ENCODE results near the gene PRDX5. TPM values are rescaled to one million over a fixed set of nuclear protein-coding genes. Genes with fewer than 3 reads are reported as not detected.
A peak's percentile ranks its signal among the peaks of the same experiment; 100 is the strongest.

Gene PRDX5
- total and polyA plus RNA-seq, 8 donors, result 59.0 to 245 (median 88.6) TPM

GRCh38 chr11:64358907-64359711, 41.2 kb downstream of the PRDX5 start, which contains the start of gene RPS6KA4:
Gene RPS6KA4 (plus strand): TSS chr11:64359162. CDS start chr11:64359236, 74 bp downstream.
- H3K27ac ChIP-seq, result peak within 1 kb of the TSS; percentile 43 to 80 (median 64)
- FAIRE-seq (no peak), DNase-seq (peak; percentile 51 to 87 (median 68)), ATAC-seq (peak; percentile 76 to 87 (median 80))
- 1% methylated on average over 59 to 70 of the region's 70 CpGs for WGBS, 2 donors
- H3K27me3 ChIP-seq, result no peaks in the 10 kb centered on the region
- TF ChIP-seq CTCF (IDR thresholded peaks at IDR 0.05), result no peak
- H3K4me3 ChIP-seq, result peak within 1 kb of the TSS; percentile 60 to 87 (median 82)
- intact Hi-C loops (cut with DNase I), result no loop called here
- H3K36me3 ChIP-seq, result peaks cover 0 to 14% (median 0%) of the 10 kb centered on the region in 3 donors
- H3K4me1 ChIP-seq, result peaks cover 8 to 26% (median 10%) of the 10 kb centered on the region in 3 donors
- no peaks in the 10 kb centered on the region for H3K9me3 ChIP-seq

- Histone ChIP-seq H3K9me3 (no peaks in the 10 kb centered on the region), H3K36me3 (peaks cover 0 to 14% (median 0%) of the 10 kb centered on the region in 3 donors), H3K4me3 (peak overlapping the region; percentile 60 to 87 (median 82)), H3K27me3 (no peaks in the 10 kb centered on the region), H3K27ac (no peak overlapping the region), H3K4me1 (peaks cover 8 to 26% (median 10%) of the 10 kb centered on the region in 3 donors)
- ATAC-seq (peak in 1 of 4 donors; percentile 1), DNase-seq (peak in 2 of 6 donors; percentile 26 to 52), FAIRE-seq (no peak)
- WGBS, 2 donors, result 66 to 74% methylated on average over 38 of the region's 38 CpGs
- intact Hi-C loops (cut with DNase I), result no loop called here
- TF ChIP-seq CTCF (IDR thresholded peaks at IDR 0.05), result no peak
These were observed 42.0 kb downstream of the PRDX5 start for GRCh38 chr11:64359712-64360445.

- H3K27ac ChIP-seq, result no peak overlapping the region
- 81 to 84% methylated on average over 13 of the region's 13 CpGs for WGBS, 2 donors
- H3K4me1 ChIP-seq, result peaks cover 8 to 24% (median 10%) of the 10 kb centered on the region in 3 donors
- no peaks in the 10 kb centered on the region for H3K27me3 ChIP-seq
- TF ChIP-seq CTCF (IDR thresholded peaks at IDR 0.05), result no peak
- H3K9me3 ChIP-seq, result no peaks in the 10 kb centered on the region
- H3K4me3 ChIP-seq, result peak overlapping the region in 1 of 4 donors; percentile 84
- peak in 2 of 6 donors; percentile 19 to 23 for DNase-seq
- FAIRE-seq, result no peak
- peaks cover 0 to 19% (median 0%) of the 10 kb centered on the region in 3 donors for H3K36me3 ChIP-seq
- ATAC-seq, result no peak
- intact Hi-C loops (cut with DNase I), result no loop called here
These were observed 42.6 kb downstream of the PRDX5 start for GRCh38 chr11:64360448-64360921.

GRCh38 chr11:64361659-64362058, 43.7 kb downstream of the PRDX5 start:
- H3K36me3 ChIP-seq, result peaks cover 0 to 21% (median 3%) of the 10 kb centered on the region in 3 donors
- ATAC-seq (no peak), DNase-seq (no peak), FAIRE-seq (no peak)
- TF ChIP-seq CTCF (IDR thresholded peaks at IDR 0.05), result no peak
- WGBS, 2 donors, result 95 to 99% methylated on average over 14 to 18 of the region's 18 CpGs
- H3K9me3 ChIP-seq, result no peaks in the 10 kb centered on the region
- no peak overlapping the region for H3K4me3 ChIP-seq
- no peaks in the 10 kb centered on the region for H3K27me3 ChIP-seq
- intact Hi-C loops (cut with DNase I), result no loop called here
- peaks cover 8 to 17% (median 10%) of the 10 kb centered on the region in 3 donors for H3K4me1 ChIP-seq
- H3K27ac ChIP-seq, result no peak overlapping the region
